Erythroblast (primary cell): Measurements from ENCODE around the gene TF.

Experiments
- DNase-seq, 2 experiments: peaks; one replicate each; lab custom pipeline; 2025; lab: John Stamatoyannopoulos, UW
- GATA1 ChIP-seq: IDR thresholded peaks from 2 replicates; pipeline ENCODE4 v1.6.1; 2011; ENCODE audit warnings: low read depth, mild to moderate bottlenecking, control low read depth, low read length, moderate library complexity
- POLR2A ChIP-seq: IDR thresholded peaks from 2 replicates; pipeline ENCODE4 v1.6.1; 2011; ENCODE audit warnings: mild to moderate bottlenecking, low read length

TF gene

DNA sequence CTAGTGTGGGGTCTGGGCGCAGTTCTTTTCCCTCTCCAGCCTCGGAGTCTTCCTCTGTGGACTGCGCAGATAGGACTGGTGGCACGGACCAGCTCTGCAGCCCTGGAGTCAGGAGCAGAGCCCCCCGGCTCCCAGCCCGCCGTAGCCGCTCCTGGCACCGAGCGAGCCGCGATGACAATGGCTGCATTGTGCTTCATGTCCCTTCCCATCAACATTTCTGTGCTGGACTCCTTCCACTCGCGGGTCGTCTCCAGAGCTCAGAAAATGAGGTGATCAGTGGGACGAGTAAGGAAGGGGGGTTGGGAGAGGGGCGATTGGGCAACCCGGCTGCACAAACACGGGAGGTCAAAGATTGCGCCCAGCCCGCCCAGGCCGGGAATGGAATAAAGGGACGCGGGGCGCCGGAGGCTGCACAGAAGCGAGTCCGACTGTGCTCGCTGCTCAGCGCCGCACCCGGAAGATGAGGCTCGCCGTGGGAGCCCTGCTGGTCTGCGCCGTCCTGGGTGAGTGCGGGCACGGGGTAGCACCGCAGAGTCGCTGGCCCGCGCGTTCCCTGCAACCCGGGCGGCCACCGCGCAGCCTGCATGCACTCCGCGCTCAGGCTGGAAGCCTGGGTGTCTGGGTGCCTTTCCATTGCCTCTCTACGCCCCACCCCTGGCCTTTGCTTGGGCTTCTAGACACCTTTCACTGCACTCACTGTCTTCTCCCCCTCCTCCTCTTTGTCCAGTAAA is at the start of gene TF:
TF (plus strand) TSS at position 413 of the 731 bp plus-strand sequence; CDS start at position 461, 48 bp downstream.
- TF ChIP-seq POLR2A = no peak
- no peak for TF ChIP-seq GATA1
- DNase-seq = no peak

DNA sequence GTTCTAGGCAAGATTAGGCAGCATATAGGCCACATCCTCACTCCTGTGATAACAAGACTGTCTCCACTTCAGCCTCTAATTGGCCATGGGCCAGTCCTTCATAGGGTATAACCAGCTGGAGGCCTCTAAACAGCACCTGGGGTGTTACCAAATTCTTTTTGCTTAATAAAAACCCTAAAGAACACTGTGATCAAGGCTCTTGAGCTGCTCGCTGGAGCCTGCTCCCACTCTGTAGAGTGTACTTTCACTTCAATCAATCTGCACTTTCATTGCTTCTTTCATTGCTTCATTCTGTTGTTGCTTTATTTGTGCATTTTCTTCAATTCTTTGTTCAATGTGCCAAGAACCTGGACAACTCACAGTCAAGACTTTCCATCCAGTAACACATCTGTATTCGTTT is 48.2 kb upstream of the TF start:
- no peak for DNase-seq
- no peak for TF ChIP-seq POLR2A
- no peak for TF ChIP-seq GATA1

DNA sequence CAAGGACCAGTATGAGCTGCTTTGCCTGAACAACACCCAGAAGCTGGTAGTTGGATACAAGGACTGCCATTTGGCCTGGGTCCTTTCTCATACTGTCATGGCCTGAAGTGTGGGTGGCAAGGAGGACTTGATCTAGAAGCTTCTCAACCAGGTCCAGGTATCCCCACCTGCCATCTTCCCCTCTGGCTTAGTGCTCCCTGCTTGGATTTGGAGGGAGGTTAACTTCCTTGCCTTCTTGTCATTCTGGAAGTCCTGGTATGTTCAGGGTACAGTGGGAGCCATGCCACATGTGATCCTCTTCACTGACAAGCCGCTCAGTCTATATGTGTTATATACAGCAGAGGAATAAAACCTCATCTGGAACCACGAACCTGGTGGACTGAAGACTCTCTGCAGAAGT is 46.7 kb upstream of the TF start:
- no peak for DNase-seq
- TF ChIP-seq GATA1 = no peak
- no peak for TF ChIP-seq POLR2A

DNA sequence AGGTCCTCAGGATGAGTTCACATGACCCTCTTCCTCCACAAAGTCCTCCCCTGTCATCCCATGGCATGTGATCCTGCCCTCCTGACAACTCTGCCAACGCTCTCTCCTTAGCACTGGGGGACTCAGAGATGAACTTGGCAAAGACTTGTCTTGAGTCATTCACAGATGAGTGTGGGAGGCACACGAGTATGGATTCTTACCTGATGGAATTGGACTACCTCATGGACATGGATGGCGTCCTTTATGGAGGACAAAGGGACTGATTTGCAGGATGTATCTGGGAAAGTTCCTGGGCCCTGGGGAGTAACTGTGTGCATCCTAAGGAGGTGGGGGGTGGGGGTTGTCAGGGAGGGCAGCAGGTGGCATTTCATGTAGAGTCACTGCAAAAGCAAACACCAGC is 46.3 kb upstream of the TF start:
- no peak for TF ChIP-seq GATA1
- TF ChIP-seq POLR2A = no peak
- DNase-seq = no peak

DNA sequence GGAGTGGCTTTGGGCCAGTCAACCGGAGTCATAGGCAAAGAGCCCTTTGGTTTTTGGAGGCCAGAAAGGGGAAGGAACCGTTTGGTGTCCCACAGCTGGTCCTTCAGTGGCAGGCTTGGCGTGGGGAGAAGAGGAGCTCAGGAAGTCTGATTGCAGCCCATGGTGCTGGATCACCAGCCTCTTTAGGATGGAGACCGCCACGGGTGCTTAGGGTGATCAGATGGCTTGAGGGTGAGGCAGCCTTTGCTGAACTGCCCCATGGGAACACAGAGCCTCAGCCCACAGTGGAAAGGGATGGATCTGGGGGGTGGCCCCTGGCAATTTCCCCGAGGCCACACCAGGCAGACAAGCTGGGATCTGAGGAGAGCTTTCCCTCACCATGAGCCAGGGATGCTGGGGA is 45.8 kb upstream of the TF start:
- no peak for DNase-seq
- no peak for TF ChIP-seq POLR2A
- TF ChIP-seq GATA1 = no peak

DNA sequence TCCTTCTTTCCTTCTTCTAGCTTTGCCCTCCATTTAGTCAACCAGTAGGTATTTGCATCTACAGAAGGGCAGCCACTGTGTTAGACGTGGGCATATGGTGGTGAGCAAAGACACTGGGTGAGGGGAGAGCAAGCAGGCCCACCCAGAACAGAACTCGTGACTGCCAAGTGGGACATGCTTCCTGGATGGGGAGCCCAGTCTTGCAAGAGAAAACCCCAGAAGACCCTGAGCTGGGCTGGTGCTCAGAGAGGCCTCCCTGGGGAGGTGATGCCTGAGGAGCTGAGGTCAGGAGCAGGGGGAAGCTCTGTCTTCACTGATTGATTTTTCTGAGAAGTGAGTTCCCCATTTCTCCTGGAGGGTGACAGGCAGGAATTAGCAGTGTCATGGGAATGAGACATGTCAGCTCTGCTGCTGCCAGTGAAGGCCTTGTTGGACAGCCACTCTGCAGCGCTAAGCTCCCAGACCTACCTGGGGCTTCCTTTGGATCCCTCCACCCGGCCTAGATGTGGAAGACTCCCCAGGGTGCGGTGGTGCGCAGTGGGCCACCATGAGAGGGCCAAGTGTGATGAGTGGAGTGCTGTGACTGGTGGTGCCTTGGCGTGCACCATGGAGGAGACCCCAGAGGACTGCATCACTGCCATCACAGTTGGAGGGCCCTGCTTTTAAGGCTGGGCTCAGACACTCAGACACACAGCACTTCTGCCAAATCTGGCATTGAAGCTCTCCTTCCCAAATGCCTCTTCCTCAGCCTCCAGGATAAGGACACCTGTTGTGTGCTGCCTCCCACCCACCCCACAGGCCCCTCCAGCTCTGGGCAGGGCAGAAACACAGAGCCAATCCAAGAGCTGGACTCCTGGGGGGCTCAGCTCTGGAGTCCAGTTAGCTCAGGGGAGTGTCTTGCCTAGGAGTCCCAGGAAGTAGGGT is 44.5 kb upstream of the TF start:
- no peak for DNase-seq
- TF ChIP-seq POLR2A (no peak), GATA1 (no peak)

DNA sequence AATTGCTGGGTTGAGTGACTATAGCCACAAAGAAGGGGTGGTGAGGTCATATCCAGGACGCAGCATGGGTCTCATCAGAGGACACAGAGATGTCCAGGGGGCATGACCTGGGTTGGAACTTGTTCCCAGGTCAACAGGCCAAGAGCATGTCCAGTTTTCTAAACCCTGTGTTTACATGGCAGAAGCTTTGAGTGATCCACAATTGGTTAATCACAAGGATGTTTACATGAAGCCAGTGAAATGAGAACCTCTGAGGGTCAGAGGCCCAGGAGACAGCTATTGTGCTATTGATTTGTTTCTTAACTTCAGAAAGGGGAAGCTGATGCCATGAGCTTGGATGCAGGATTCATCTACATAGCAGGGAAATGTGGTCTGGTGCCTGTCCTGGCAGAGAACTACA is 42.3 kb upstream of the TF start:
- TF ChIP-seq POLR2A (no peak), GATA1 (no peak)
- DNase-seq = no peak

DNA sequence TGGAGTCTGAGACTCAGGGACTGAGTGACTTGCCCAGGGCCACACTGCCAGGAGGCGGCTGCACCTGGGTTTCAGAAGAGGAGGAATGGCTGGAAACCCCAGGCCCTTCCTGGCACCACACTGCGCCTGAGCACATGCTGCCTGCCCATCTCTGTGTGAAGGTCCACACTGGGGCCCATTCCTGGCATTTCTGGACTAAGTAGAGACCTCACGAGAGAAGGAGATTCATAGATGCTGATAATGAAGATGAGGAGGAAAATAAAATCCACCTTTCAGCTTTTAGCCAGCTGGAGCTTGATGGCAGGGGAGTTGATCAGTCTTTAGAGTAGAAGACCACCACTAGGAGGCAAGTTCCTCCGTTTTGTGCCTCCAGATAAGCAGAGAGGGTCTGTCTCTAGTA is 40.2 kb upstream of the TF start:
- TF ChIP-seq GATA1 (no peak), POLR2A (no peak)
- DNase-seq = no peak

DNA sequence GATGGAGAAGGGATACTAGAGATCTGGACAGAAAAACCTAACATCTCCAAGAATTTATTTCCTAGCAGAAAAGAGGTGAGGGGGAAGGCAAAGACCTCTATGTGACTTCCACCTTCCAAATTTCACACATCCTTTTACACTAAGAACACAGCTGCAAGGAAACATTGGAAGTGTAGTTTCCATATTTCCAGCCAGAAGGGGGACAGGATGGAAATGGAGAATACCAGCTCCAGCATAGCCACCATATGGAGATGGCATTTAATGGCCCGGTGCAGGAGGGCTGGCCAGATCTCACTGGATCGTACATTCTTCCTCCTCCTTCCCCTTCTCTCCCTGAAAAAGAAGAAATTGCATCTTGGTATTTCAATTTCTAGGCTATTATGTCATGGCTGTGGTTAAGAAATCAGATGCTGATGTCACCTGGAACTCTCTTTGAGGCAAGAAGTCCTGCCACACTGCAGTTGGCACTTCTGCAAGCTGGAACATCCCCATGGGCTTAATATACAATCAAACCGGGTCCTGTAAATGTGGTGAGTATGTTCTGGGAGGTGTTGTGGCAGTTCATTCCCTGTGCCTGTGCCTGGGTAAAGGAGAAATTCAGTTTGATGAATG is 36.9 kb upstream of the TF start:
- TF ChIP-seq GATA1 (no peak), POLR2A (no peak)
- DNase-seq = no peak

DNA sequence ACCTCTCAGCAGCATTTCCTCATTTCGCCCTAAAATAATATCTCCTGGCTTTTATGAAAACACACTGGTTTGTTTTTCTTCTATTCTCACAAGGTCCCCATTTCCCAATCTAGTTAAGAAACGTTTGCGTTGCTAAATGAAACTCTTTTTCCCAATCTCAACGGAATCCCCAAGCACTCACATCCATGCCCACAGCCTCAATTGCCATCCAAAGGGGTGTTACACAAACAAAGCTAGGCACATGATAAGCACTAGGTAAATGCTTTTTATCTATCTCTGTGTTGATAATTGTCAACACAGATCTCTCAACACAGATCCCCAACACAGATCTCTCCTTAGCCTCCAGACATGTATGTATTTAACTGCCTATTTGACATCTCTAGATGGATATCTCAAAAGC is 35.2 kb upstream of the TF start:
- no peak for TF ChIP-seq POLR2A
- no peak for TF ChIP-seq GATA1
- DNase-seq = no peak

DNA sequence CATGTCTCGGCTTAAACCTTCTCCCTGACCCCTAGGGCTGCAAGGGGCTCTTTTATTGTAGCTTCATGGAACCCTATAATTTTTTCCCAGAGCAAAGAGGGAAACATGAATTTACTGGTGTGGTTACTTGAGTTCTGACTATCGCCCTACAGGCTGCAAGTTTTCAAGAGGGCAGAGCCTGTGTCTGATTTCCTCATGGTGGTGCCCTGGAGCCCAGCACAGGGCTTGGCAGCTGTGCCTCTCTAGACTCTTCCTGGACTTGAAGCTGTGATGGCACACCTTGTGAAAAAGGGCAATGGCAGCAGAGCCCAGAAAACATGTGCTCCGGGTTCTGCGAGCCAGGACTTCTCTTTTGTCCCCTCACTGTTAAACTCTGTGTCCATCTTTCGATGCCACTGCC is 34.2 kb upstream of the TF start:
- DNase-seq = no peak
- TF ChIP-seq GATA1 (no peak), POLR2A (no peak)

DNA sequence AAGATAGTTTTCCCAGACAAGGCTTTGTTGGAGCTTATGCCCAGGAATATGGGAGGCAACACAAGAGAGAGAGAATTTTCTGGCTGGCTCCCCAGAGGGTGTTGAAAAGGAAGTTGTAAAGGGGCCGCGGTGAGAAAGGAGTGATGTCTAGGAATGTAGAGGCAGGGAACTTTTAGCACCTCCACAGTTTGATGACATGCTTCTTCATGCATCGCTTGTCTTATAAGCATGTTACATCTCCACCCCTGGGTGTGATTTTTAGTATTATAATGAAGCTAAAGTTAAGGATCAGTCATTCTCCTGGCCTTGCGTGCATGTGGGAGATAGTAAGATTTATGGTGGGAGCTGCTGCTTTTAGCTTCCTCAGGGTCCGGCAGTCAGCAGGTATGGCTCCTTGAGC is 32.8 kb upstream of the TF start:
- no peak for TF ChIP-seq POLR2A
- no peak for TF ChIP-seq GATA1
- no peak for DNase-seq

DNA sequence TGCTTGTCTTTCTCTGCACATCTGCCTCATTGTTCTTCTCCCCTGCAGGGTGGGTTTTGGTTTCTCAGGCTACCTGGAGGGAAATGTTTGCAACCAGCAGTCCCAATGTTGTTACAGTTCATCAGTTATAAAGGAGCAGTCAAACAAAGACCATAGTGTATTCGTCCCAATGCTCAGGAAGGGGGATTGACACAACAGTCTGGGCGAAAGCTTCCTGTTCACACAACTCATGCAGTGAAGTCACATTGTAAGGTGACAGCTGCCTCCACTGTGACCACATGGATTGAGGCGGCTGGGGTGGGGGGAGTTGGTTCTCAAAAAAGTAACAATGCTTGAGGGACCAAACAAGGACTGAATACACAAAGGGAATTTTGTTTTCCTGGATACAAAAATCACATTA is 28.8 kb upstream of the TF start:
- DNase-seq = no peak
- TF ChIP-seq GATA1 (no peak), POLR2A (no peak)

DNA sequence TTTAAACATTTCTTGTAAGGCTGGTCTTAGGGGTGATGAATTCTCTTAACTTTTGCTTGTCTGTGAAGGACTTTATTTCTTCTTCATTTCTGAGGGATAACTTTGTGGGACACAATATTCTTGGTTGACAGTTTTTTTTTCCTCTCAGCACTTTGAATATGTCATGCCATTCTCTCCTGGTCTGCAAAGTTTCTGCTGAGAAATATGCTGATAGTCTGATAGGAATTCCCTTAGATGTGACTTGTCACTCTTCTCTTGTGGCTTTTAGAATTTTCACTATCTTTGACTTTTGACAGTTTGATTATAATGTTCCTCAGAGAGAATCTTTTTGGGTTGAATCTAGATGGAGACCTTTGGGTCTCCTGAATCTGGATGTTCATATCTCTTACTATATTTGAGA is 23.3 kb upstream of the TF start:
- DNase-seq = no peak
- TF ChIP-seq POLR2A (no peak), GATA1 (no peak)
